SK-N-SH (cell line): ENCODE measurements around the gene MYO18B.

Source experiments
- EP300 ChIP-seq, 2 experiments: IDR thresholded peaks; 2 replicates each; pipeline versions ENCODE4 v1.4.0 to v1.6.1; 2012; ENCODE audit warnings: borderline replicate concordance in 1 of 2, low read depth in 1 of 2, low read length in 1 of 2
- FOSL2 ChIP-seq: IDR thresholded peaks from 2 replicates; pipeline ENCODE4 v1.4.0; 2012; ENCODE audit warnings: low read depth, mild to moderate bottlenecking, moderate library complexity, borderline replicate concordance
- FOXM1 ChIP-seq: IDR thresholded peaks from 2 replicates; pipeline ENCODE4 v1.4.0; 2012; ENCODE audit warnings: low read depth, mild to moderate bottlenecking
- GABPA ChIP-seq: IDR thresholded peaks from 2 replicates; pipeline ENCODE4 v1.4.0; 2012; ENCODE audit warnings: low read depth, mild to moderate bottlenecking
- JUND ChIP-seq: IDR thresholded peaks from 2 replicates; pipeline ENCODE4 v1.4.0; 2012
- MXI1 ChIP-seq: IDR thresholded peaks from 2 replicates; pipeline ENCODE4 v1.6.1; 2012; ENCODE audit warnings: mild to moderate bottlenecking, low read depth, low read length, improper control_type of control experiment
- POLR2AphosphoS5 ChIP-seq: IDR thresholded peaks from 2 replicates; pipeline ENCODE4 v1.6.1; 2012; ENCODE audit warnings: low read depth, low read length
- RFX5 ChIP-seq: IDR thresholded peaks from 2 replicates; pipeline ENCODE4 v1.6.1; 2012; ENCODE audit warnings: mild to moderate bottlenecking, improper control_type of control experiment, low read length
- SIN3A ChIP-seq: IDR thresholded peaks from 2 replicates; pipeline ENCODE4 v1.6.1; 2012; ENCODE audit warnings: low read depth, mild to moderate bottlenecking, low read length, moderate library complexity, borderline replicate concordance
- YY1 ChIP-seq: IDR thresholded peaks from 2 replicates; pipeline ENCODE4 v1.4.0; 2012; ENCODE audit warnings: low read depth, mild to moderate bottlenecking
- ZBTB33 ChIP-seq: IDR thresholded peaks from 2 replicates; pipeline ENCODE4 v1.4.0; 2012; ENCODE audit warnings: low read depth, borderline replicate concordance
- TF ChIP-seq, protein P1 (sequence below): fragments of 200-600 bp; sonication (generic); IDR thresholded peaks from 2 replicates; pipeline ENCODE4 v1.6.1; 2017; ENCODE audit warnings: antibody characterized with exemption, mild to moderate bottlenecking, moderate library complexity

DNA sequence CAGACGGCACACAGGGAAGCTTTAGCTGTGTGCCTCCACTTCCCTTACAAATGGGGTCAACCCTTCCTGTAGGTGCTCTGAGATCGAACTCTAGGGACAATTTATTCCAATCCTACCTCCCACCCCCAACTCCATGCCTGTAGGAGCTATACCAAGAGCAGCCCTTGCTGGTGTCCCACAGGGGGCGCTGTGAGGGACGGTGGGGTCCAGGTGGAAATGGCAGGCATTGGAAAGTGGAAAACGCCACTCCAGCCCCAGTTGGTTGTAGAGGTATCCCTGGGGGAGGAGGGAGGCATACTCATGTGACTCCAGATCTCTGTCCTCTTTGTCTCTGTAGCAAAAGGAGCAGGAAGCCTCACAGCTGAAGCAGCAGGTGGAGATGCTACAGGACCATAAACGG lies 161.3 kb downstream of the MYO18B start:
- no peak for TF ChIP-seq JUND
- TF ChIP-seq, protein P1, sequence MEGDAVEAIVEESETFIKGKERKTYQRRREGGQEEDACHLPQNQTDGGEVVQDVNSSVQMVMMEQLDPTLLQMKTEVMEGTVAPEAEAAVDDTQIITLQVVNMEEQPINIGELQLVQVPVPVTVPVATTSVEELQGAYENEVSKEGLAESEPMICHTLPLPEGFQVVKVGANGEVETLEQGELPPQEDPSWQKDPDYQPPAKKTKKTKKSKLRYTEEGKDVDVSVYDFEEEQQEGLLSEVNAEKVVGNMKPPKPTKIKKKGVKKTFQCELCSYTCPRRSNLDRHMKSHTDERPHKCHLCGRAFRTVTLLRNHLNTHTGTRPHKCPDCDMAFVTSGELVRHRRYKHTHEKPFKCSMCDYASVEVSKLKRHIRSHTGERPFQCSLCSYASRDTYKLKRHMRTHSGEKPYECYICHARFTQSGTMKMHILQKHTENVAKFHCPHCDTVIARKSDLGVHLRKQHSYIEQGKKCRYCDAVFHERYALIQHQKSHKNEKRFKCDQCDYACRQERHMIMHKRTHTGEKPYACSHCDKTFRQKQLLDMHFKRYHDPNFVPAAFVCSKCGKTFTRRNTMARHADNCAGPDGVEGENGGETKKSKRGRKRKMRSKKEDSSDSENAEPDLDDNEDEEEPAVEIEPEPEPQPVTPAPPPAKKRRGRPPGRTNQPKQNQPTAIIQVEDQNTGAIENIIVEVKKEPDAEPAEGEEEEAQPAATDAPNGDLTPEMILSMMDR = 0 out of 2 replicates have a peak, but pooled peaks have one; percentile 18
- TF ChIP-seq EP300 (IDR thresholded peaks at IDR 0.05; ENCODE audit: borderline replicate concordance in 1 of 2, low read depth in 1 of 2, low read length in 1 of 2) = no peak
- no peak for TF ChIP-seq POLR2AphosphoS5
- no peak for TF ChIP-seq FOXM1
- TF ChIP-seq ZBTB33 = no peak
- TF ChIP-seq FOSL2 = no peak
- no peak for TF ChIP-seq MXI1
- TF ChIP-seq YY1 = no peak
- no peak for TF ChIP-seq RFX5
- TF ChIP-seq GABPA = no peak
- TF ChIP-seq SIN3A = no peak
